ENCODE results near the gene SPHK2.
A peak's percentile ranks its signal among the peaks of the same experiment; 100 is the strongest.
"Not testable (repeated sequence)": the region's sequence is repeated elsewhere in the genome, so short reads cannot be mapped to it uniquely, and the experiment has no call there.

The SPHK2 gene

GRCh38 chr19:48673436-48674100 lies 54.3 kb downstream of the SPHK2 start:
- no peak for TF ChIP-seq POLR2A (IDR thresholded peaks at IDR 0.05; ENCODE audit: low read depth, low read length)
- no peak for DNase-seq (ENCODE audit: insufficient read length, low spot score)
- no peak for FAIRE-seq

- DNase-seq (ENCODE audit: insufficient read length, low spot score), result no peak
- no peak for FAIRE-seq
- no peak for TF ChIP-seq POLR2A (IDR thresholded peaks at IDR 0.05; ENCODE audit: low read depth, low read length)
Measured at GRCh38 chr19:48674216-48674809, 55.0 kb downstream of the SPHK2 start.

- FAIRE-seq (peak; percentile 15), DNase-seq (ENCODE audit: insufficient read length, low spot score) (peak; percentile 85)
- no peak for TF ChIP-seq POLR2A (IDR thresholded peaks at IDR 0.05; ENCODE audit: low read depth, low read length)
Measured at GRCh38 chr19:48674921-48675824, 55.9 kb downstream of the SPHK2 start.

- no peak for TF ChIP-seq POLR2A (IDR thresholded peaks at IDR 0.05; ENCODE audit: low read depth, low read length)
- FAIRE-seq (no peak), DNase-seq (ENCODE audit: insufficient read length, low spot score) (no peak)
Measured at GRCh38 chr19:48676487-48676886, 57.2 kb downstream of the SPHK2 start.

GRCh38 chr19:48676887-48677286 lies 57.6 kb downstream of the SPHK2 start:
- no peak for DNase-seq (ENCODE audit: insufficient read length, low spot score)

GRCh38 chr19:48678201-48678600 lies 58.9 kb downstream of the SPHK2 start:
- DNase-seq (ENCODE audit: insufficient read length, low spot score) (no peak), FAIRE-seq (no peak)
- no peak for TF ChIP-seq POLR2A (IDR thresholded peaks at IDR 0.05; ENCODE audit: low read depth, low read length)

More at GRCh38 chr19:48676887-48677286, 57.6 kb downstream of the SPHK2 start:
- FAIRE-seq, result no peak
- no peak for TF ChIP-seq POLR2A (IDR thresholded peaks at IDR 0.05; ENCODE audit: low read depth, low read length)

- DNase-seq (ENCODE audit: insufficient read length, low spot score); FAIRE-seq: not testable (repeated sequence)
Measured at GRCh38 chr19:48680006-48680405, 60.7 kb downstream of the SPHK2 start.
